PC-9 (cell line): ENCODE measurements around the gene TCF12. TPM values are rescaled to one million over a fixed set of nuclear protein-coding genes. Genes with fewer than 3 reads are reported as not detected.

Experiments used
- BruUV-seq: library from RNA; stranded (reverse); fragments of 400-500 nt; replicated peaks from 2 replicates; lab custom pipeline; 2021; lab: Mats Ljungman, UMichigan
- CTCF ChIA-PET: fragments of 300-600 bp; sonication (Branson Sonifier 250); formaldehyde crosslinking; loops from one replicate; lab custom pipeline; 2022; ENCODE audit warnings: antibody characterized with exemption; lab: Charles Lee
- POLR2A ChIA-PET: fragments of 300-600 bp; sonication (Branson Sonifier 250); formaldehyde crosslinking; loops from one replicate; lab custom pipeline; 2022; ENCODE audit warnings: antibody characterized with exemption; ENCODE audit not compliant: unreplicated experiment; lab: Charles Lee
- DNase-seq, 2 experiments: peaks; one replicate each; pipeline versions ENCODE4 v3.0.0 to v3.0.0-alpha.2; 2015 to 2022; ENCODE audit warnings: mixed read lengths in 1 of 2
- H2AFZ ChIP-seq: fragments of 200-600 bp; sonication (generic); 2 replicates; pipeline ENCODE4 v1.8.1; 2017; ENCODE audit warnings: antibody characterized with exemption
- H3F3A ChIP-seq: fragments of 200-600 bp; sonication (generic); 2 replicates; pipeline ENCODE4 v1.8.1; 2017; ENCODE audit warnings: antibody characterized with exemption, mild to moderate bottlenecking, low read depth; ENCODE audit not compliant: insufficient read depth
- H3K27ac ChIP-seq: fragments of 200-600 bp; sonication (generic); 2 replicates; pipeline ENCODE4 v1.6.1; 2016; ENCODE audit warnings: mixed run types
- H3K27me3 ChIP-seq: fragments of 200-600 bp; sonication (generic); 2 replicates; pipeline ENCODE4 v1.6.1; 2016; ENCODE audit warnings: low read depth, mixed run types; ENCODE audit not compliant: insufficient read depth
- H3K36me3 ChIP-seq: fragments of 200-600 bp; sonication (generic); 2 replicates; pipeline ENCODE4 v1.6.1; 2016; ENCODE audit warnings: low read depth, mixed run types
- H3K4me1 ChIP-seq: fragments of 200-600 bp; sonication (generic); replicated peaks from 2 replicates; pipeline ENCODE4 v1.6.1; 2016; ENCODE audit warnings: mixed run types; ENCODE audit not compliant: insufficient read depth
- H3K4me2 ChIP-seq: fragments of 200-600 bp; sonication (generic); 2 replicates; pipeline ENCODE4 v1.6.1; 2017; ENCODE audit warnings: mixed run types
- H3K4me3 ChIP-seq: fragments of 200-600 bp; sonication (generic); 2 replicates; pipeline ENCODE4 v1.6.1; 2016; ENCODE audit warnings: mixed run types
- H3K79me2 ChIP-seq: fragments of 200-600 bp; sonication (generic); 2 replicates; pipeline ENCODE4 v1.6.1; 2017; ENCODE audit warnings: low read depth, mixed run types
- H3K9me2 ChIP-seq: fragments of 200-600 bp; sonication (generic); 2 replicates; pipeline ENCODE4 v1.8.1; 2017; ENCODE audit warnings: mild to moderate bottlenecking; ENCODE audit not compliant: insufficient read depth
- H3K9me3 ChIP-seq: fragments of 200-600 bp; sonication (generic); 2 replicates; pipeline ENCODE4 v1.8.1; 2016; ENCODE audit warnings: low read depth; ENCODE audit not compliant: insufficient read depth
- H4K20me1 ChIP-seq: fragments of 200-600 bp; sonication (generic); 2 replicates; pipeline ENCODE4 v1.8.1; 2017; ENCODE audit not compliant: insufficient read depth
- EZH2 ChIP-seq: fragments of 200-600 bp; sonication (generic); IDR thresholded peaks from 2 replicates; pipeline ENCODE4 v1.8.0; 2017; ENCODE audit warnings: antibody characterized with exemption, low read depth
- intact Hi-C: fragments of 100-400 bp; cut with micrococcal nuclease; formaldehyde crosslinking; loops from one replicate; pipeline ENCODE4 v1.10.0; 2022; ENCODE audit not compliant: unreplicated experiment
- total RNA-seq: library from RNA; stranded (reverse); gene quantifications from 2 replicates; pipeline ENCODE4 v1.2.3, GENCODE V29; 2021
- TF ChIP-seq, protein P1 (sequence below): fragments of 200-600 bp; sonication (generic); conservative IDR thresholded peaks from 2 replicates; pipeline ENCODE4 v1.6.1; 2017; ENCODE audit warnings: mixed run types, antibody characterized with exemption, mild to moderate bottlenecking, moderate library complexity

TCF12 gene
- total RNA-seq, 1 experiment from 2014 or later: 60.1 TPM

DNA sequence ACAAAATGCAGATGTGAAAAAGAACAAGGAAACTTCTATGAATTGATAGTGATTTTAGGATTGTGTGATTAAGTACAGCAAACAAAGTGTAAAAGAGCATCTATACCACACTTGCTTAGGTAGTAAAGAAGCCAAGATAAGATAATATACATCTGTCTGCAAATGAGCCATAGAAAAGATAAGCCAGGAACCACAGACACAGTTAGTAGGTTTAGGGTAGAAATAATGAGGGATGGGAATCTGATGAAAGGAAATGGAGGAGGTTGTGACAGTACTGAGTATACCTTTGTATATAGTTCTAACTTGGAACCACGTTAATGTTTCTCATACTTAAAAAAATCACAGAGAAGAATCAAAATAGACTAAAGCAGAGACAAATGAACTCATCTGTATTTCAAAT, 54.0 kb downstream of the TCF12 start:
- CTCF ChIA-PET: no interaction called here

DNA sequence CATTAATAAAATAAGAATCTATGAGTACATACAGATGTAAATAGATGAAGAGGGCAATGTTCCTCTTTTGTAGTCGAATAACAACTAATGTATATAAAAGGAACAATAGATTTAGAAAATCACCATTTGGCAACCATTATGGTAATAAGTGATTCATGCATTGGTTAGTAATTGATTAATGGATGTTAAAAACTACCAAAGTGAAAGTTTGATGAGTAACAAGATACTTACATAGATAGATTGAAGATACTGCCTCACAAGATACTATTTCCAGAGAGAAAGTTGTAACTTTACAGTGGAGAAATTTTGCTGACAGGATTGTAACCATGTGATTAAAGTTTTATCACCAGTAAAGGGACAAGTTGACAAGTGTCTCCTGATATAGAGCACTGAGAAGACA, 55.0 kb downstream of the TCF12 start:
- no peaks in the 10 kb centered on the region for H4K20me1 ChIP-seq
- CTCF ChIA-PET: no interaction called here

More for the DNA sequence above, 54.0 kb downstream of the TCF12 start:
- no peaks in the 10 kb centered on the region for H3K9me2 ChIP-seq
- no peak overlapping the region for H3K4me3 ChIP-seq
- POLR2A ChIA-PET: no interaction called here
- no peak overlapping the region for H3K27ac ChIP-seq
- no peak overlapping the region for H2AFZ ChIP-seq
- H4K20me1 ChIP-seq: no peaks in the 10 kb centered on the region
- H3K79me2 ChIP-seq: peaks cover 28% of the 10 kb centered on the region
- peaks cover 8% of the 10 kb centered on the region for H3F3A ChIP-seq
- no peaks in the 10 kb centered on the region for H3K27me3 ChIP-seq
- BruUV-seq: no TSS peak
- TF ChIP-seq, protein P1, sequence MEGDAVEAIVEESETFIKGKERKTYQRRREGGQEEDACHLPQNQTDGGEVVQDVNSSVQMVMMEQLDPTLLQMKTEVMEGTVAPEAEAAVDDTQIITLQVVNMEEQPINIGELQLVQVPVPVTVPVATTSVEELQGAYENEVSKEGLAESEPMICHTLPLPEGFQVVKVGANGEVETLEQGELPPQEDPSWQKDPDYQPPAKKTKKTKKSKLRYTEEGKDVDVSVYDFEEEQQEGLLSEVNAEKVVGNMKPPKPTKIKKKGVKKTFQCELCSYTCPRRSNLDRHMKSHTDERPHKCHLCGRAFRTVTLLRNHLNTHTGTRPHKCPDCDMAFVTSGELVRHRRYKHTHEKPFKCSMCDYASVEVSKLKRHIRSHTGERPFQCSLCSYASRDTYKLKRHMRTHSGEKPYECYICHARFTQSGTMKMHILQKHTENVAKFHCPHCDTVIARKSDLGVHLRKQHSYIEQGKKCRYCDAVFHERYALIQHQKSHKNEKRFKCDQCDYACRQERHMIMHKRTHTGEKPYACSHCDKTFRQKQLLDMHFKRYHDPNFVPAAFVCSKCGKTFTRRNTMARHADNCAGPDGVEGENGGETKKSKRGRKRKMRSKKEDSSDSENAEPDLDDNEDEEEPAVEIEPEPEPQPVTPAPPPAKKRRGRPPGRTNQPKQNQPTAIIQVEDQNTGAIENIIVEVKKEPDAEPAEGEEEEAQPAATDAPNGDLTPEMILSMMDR: no peak
- no peak for TF ChIP-seq EZH2
- H3K36me3 ChIP-seq: no peaks in the 10 kb centered on the region
- no peak overlapping the region for H3K4me2 ChIP-seq
- peaks cover 19% of the 10 kb centered on the region for H3K4me1 ChIP-seq
- intact Hi-C loops: no loop called here
- H3K9me3 ChIP-seq: no peaks in the 10 kb centered on the region
- no peak for DNase-seq

DNA sequence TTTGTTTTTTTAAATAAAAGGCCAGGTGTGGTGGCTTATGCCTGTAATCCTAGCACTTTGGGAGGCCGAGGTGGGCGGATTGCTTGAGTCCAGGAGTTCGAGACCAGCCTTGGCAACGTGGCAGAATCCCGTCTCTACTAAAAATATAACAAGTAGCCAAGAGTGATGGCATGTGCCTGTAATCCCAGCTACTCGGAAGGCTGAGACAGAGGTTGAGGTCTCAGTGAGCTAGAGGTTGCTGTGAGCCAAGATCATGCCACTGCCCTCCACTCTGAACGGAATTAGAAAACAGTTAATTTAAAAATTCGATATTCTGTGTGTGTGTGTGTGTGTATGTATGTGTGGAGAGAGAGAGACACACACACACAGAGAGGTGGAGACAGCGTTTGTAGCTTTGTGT, 58.8 kb downstream of the TCF12 start:
- Histone ChIP-seq H4K20me1 (no peaks in the 10 kb centered on the region), H2AFZ (no peak overlapping the region), H3F3A (peaks cover 13% of the 10 kb centered on the region; the same call in 1 of the 2 replicates), H3K9me3 (no peaks in the 10 kb centered on the region), H3K36me3 (no peaks in the 10 kb centered on the region), H3K27ac (no peak overlapping the region), H3K79me2 (peaks cover 27% of the 10 kb centered on the region; the same call in 1 of the 2 replicates), H3K4me3 (no peak overlapping the region), H3K4me1 (peaks cover 24% of the 10 kb centered on the region), H3K27me3 (no peaks in the 10 kb centered on the region), H3K4me2 (no peak overlapping the region), H3K9me2 (no peaks in the 10 kb centered on the region)
- BruUV-seq: no TSS peak
- intact Hi-C loops: no loop called here
- CTCF ChIA-PET: interaction anchor here (0.6 kb wide), 1 partner anchor 208 kb away, joined by 3 read pairs; no protein-coding TSS in a partner anchor
- no peak for TF ChIP-seq EZH2
- POLR2A ChIA-PET: no interaction called here
- DNase-seq: no peak

More for the DNA sequence above, 55.0 kb downstream of the TCF12 start:
- POLR2A ChIA-PET: no interaction called here
- peaks cover 20% of the 10 kb centered on the region for H3K4me1 ChIP-seq
- TF ChIP-seq, protein P1: no peak
- no peak for TF ChIP-seq EZH2
- peaks cover 23% of the 10 kb centered on the region; the same call in 1 of the 2 replicates for H3K79me2 ChIP-seq
- intact Hi-C loops: no loop called here
- BruUV-seq: no TSS peak
- H2AFZ ChIP-seq: no peak overlapping the region
- no peak for DNase-seq
- peaks cover 6% of the 10 kb centered on the region for H3F3A ChIP-seq
- no peaks in the 10 kb centered on the region for H3K27me3 ChIP-seq
- H3K9me3 ChIP-seq: no peaks in the 10 kb centered on the region
- H3K4me3 ChIP-seq: no peak overlapping the region
- no peak overlapping the region for H3K4me2 ChIP-seq
- no peak overlapping the region for H3K27ac ChIP-seq
- no peaks in the 10 kb centered on the region for H3K9me2 ChIP-seq
- no peaks in the 10 kb centered on the region for H3K36me3 ChIP-seq
